GM21526 (cell line): ENCODE measurements around the gene ZKSCAN5.
"Not testable (repeated sequence)": the region's sequence is repeated elsewhere in the genome, so short reads cannot be mapped to it uniquely, and the experiment has no call there.

ENCODE experiments used
- ATAC-seq: cut with Tn5 transposase; IDR thresholded peaks from one replicate; pipeline ENCODE4 v1.9.1; 2021; ENCODE audit warnings: moderate library complexity; ENCODE audit not compliant: unreplicated experiment, low FRiP score

Gene ZKSCAN5

GRCh38 chr7:99551767-99552463 lies 47.5 kb downstream of the ZKSCAN5 start, which contains the start of gene FAM200A:
FAM200A (minus strand) TSS chr7:99552114; CDS start chr7:99548407, 3,707 bp downstream.
- ATAC-seq, result peak; percentile 92

- no peak for ATAC-seq
Measured at GRCh38 chr7:99553039-99553438, 48.6 kb downstream of the ZKSCAN5 start.

DNA sequence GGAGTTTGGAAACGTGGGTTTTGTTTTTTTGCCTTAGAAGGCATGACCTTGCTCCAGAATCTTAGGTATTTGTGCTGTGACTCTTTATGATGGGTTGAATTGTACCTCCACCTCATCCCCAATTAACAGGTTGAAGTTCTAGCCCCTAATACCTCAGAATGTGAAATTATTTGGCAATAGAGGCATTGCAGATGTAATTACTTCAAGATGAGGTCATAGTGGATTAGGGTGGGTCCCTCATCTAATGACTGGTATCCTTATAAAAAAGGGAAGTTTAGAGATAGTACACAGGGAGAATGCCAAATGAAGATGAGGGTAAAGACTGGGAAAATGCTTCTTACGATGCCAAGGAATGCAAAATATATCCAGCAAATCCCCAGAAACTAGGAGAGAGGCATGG lies 50.5 kb downstream of the ZKSCAN5 start:
- ATAC-seq, result no peak

DNA sequence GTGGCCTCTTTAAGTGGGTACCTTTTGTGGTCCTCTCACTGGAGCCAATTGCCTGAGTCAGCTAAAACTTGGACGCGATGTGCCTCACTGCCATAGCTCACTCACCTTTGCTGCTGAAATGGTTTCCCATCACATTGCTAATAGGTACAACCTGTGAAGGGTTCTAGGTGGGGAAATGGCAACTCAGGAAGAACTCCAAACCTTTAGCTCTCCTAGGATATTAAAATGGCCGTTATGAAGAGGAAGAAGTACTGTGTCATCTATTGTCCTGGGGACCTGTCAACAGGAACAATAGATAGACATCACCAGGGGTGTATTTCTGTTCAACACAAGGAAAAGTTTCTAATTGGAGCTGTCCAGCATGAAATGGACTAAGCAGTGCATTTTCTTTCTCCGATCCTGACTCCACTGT lies 52.7 kb downstream of the ZKSCAN5 start:
- ATAC-seq, result no peak

DNA sequence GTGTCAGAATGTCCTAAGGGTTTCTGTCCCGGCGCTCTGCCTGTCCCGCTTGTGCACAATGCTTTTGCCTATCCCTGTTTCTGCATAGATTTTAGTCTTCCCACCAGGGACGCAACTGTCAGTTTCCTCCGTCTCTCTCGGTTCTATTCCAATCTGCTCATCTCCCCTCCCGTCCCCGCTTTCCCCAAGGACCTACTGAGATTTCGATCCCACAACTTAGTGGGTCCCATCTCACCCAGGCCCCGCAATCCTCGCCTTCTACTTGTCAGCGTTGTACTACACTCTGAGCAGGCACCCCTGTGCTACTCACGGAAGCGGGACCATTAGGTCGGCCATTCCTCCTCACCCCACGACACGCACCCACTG lies 53.5 kb downstream of the ZKSCAN5 start:
- ATAC-seq, result peak; percentile 32

DNA sequence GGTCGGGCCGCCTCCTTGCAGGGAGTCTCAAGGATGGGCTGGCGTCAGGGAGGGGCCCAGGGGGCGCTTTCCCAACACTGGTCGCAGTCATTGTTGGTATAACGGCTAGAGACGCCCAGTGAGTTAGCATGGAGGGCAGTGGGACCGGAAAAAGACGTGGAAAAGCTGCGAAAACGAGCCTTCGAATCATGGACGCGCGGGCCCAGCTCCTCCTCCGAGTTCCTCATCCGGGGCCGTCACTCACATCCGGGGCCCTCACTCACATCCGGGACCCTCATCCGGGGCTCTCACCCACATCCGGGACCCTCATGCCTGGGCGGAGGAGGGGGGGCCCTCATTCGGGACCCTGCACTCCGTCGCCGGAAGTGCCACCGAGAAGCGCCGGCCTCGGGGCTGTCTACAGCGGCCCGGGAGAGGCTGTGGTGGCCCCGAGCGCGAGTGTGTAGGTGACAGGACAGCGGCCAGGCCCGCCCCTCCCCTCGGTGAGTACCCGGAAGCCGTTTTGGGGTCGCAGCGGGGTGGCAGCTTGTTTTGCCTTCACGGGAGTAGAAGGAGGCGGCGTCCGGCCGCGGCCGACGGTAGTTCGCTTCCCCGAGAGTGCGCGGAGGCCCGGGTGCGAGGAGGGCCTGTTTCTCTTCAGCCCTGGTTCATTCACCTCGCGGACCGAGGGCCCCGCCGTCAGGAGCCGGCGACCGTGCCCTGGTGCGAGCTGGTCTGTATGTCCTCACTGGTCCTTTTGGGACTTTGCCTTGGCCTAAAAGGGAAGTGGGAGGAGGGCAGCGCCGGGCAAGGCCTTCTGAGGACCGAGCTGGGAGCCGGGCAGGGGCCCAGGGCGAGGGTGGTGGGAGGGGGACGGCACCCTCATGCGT lies 54.1 kb downstream of the ZKSCAN5 start, which contains the start of gene ZNF655:
ZNF655 (plus strand) TSS at position 337 of the 869 bp plus-strand sequence. CDS start 1,918 bp downstream, outside the sequence.
- peak; percentile 66 for ATAC-seq

DNA sequence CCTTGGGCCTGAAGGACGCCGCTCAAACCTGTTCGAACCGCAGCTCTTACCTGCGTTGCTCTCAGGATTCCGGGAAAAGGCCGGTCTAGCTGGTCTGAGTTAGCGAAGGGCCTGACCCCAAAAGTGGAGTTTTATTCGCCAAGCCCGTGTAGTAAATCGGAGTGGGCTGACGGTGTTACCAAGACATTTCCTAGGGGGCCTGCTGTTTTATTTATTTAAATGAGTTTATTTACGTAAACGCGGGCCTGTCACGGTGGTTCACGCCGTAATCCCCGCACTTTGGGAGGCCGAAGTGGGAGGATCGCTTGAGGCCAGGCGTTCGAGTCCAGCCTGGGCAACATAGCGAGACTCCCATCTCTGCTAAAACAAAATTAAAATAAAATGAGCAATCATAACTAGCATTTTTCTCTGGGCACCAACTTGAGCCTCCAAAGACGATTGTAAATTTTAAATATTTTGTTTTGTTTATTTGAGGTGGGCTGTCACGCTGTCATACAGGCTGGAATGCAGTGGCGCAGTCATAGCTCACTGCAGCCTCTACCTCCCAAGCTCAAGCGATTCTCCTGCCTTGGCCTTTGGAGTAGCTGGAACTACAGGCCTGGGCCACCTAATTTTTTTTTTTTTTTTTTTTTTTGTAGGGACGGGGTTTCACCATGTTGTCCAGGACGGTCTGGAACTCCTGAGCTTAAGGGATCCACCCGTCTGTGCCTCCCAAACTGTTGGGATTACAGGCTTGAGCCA lies 54.9 kb downstream of the ZKSCAN5 start:
- ATAC-seq, result no peak

DNA sequence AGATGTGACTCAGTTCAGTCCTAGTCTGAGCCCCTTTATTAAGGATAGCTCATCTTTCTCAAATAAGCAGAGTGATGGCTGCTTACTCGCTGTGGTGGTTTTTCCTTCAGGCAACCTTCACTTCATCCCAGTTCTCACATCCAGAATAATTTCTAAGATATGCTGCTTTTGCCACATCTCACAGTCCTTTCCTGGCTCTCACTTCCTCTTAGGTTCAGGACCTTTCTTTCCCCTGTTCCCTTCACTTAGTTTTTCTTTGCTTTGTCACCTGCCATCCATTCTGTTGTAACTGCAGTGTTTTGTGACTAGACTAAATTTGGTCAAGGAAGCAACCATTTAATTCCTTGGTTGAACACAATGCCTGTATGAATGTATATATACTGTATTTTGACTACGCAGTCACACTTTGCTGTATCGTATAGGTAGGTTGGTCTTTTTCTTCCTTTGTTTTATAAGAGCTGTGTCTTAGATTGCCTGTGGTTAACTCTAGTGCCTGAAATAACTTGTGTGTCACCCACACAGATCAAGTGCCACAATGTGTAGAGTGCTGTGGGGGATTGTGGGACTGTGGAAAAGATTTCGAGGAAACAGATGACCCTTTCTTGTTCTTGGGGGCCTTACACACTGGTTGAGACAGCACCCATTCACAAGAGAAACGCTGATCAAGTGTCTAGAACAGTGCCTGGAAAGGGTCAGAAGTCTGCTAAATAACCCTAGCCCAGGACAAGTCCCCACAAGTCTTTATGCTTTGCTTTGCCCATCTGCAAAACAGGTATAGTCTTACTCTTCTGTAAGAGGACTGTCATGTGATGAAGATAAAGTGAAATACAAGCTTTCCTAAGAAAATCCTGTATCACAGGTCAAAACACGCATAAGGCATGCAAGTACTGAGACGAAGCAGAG lies 56.6 kb downstream of the ZKSCAN5 start:
- ATAC-seq, result no peak

GRCh38 chr7:99561737-99562051 lies 57.2 kb downstream of the ZKSCAN5 start:
- no peak for ATAC-seq

GRCh38 chr7:99562114-99562784 lies 57.8 kb downstream of the ZKSCAN5 start:
- ATAC-seq, result no peak

- no peak for ATAC-seq
Measured at GRCh38 chr7:99562832-99563231, 58.4 kb downstream of the ZKSCAN5 start.

GRCh38 chr7:99563650-99564049 lies 59.2 kb downstream of the ZKSCAN5 start:
- no peak for ATAC-seq

DNA sequence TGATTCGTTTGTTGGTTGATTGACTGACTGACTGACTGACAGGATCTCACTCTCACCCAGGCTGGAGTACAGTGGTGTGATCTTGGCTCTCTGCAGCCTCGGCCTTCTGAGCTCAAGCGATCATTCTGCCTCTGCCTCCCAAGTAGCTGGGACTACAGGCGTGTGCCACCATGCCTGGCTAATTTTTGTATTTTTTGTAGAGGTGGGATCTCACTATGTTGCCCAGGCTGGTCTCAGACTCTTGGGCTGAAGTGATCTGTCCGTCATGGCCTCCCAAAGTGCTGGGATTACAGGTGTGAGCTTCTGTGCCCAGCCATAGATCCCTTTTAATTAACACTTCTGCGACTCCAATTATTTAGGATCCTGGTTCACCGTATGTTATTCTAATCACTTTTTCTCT lies 64.3 kb downstream of the ZKSCAN5 start:
- ATAC-seq, result not testable (repeated sequence)

GRCh38 chr7:99571768-99572167 lies 67.3 kb downstream of the ZKSCAN5 start:
- ATAC-seq, result no peak

- no peak for ATAC-seq
Measured at GRCh38 chr7:99573257-99573656, 68.8 kb downstream of the ZKSCAN5 start.

GRCh38 chr7:99576251-99576650 lies 71.8 kb downstream of the ZKSCAN5 start:
- ATAC-seq, result no peak

DNA sequence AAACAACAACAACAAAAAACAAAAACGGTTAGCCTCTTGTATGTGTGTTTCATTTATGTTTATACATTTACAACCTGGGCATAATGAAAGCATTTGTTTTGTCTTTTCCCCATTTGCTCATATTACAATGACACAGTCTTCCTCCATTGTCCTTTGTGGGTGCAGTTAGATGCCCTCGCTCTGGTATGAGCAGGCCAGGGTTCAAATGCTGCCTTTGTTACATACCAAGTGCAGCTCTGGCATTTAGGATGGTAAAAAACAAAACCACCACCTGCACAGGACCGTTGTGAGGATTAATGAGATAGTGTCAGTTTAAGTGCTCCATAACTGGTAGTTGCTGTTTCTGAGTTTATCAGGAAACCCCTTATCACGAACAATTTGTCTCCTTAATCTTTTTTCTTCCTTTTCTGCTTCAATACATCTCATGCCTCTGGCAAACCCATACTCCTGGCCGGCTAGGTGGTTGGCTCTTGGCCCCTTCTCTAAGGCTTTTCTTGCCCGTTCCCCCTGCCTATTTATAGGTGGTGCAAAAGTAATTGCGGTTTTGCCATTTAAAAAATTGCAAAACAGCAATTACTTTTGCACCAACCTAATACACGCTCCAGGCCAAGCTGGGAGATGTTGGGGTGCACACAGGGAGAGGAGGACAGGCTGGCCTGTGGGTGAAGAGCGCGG lies 75.0 kb downstream of the ZKSCAN5 start:
- ATAC-seq, result no peak

DNA sequence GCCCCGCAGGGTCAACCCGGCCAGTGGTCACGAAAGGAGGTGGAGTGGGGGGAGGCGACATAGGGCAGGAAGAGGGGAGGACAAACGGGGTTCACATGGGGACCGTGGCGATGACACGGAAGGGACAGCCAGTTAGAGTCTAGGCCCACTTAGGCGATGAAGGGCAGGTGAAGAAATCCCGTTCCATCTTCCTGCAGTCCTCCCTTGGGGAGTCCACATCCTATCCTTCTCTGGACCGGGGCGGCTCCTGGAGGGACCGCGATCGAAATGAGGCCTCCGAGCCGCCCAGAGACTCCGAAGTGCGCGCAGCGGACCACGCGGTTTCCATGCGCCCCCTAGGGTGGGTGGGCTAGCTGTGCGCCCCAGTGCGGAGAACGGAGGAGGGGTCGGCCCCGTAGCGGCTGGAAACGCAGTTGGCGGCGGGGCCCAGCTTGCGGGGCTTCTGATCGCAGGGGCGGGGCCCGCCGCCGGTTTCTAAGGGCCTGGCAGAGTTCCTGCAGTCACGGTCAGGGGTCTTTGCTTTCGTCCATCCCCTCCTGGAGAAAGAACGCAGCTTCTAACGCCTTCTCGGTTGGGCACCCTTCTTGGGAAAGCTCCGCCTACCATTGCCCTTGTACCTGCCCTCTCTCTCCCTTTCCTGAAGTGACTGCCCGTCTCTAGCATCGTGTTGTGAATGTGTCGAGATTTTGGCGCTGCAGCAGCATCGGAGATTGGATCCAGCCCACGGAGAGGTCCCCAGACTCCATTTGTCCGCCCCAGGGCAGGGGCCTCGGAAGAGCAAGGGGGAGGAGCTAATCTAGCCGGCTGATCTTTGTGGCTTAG lies 75.7 kb downstream of the ZKSCAN5 start:
- ATAC-seq, result no peak
